22Rv1 (cell line): ENCODE data around the gene ING3.

Experiments used
- ZFX ChIP-seq: fragments of 450-650 bp; IDR thresholded peaks from 2 replicates; pipeline ENCODE4 v1.6.1; 2017; ENCODE audit warnings: antibody characterized with exemption, borderline replicate concordance
- TF ChIP-seq, protein P1 (sequence below): fragments of 450-650 bp; IDR thresholded peaks from 2 replicates; pipeline ENCODE4 v1.5.1; 2017; ENCODE audit warnings: mild to moderate bottlenecking

GRCh38 chr7:121012170-121012874 lies 61.7 kb downstream of the ING3 start:
- TF ChIP-seq, protein P1, sequence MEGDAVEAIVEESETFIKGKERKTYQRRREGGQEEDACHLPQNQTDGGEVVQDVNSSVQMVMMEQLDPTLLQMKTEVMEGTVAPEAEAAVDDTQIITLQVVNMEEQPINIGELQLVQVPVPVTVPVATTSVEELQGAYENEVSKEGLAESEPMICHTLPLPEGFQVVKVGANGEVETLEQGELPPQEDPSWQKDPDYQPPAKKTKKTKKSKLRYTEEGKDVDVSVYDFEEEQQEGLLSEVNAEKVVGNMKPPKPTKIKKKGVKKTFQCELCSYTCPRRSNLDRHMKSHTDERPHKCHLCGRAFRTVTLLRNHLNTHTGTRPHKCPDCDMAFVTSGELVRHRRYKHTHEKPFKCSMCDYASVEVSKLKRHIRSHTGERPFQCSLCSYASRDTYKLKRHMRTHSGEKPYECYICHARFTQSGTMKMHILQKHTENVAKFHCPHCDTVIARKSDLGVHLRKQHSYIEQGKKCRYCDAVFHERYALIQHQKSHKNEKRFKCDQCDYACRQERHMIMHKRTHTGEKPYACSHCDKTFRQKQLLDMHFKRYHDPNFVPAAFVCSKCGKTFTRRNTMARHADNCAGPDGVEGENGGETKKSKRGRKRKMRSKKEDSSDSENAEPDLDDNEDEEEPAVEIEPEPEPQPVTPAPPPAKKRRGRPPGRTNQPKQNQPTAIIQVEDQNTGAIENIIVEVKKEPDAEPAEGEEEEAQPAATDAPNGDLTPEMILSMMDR, result no peak
- no peak for TF ChIP-seq ZFX
